Measurements from ENCODE around the gene TFPI. TPM values are rescaled to one million over a fixed set of nuclear protein-coding genes. Genes with fewer than 3 reads are reported as not detected.
"Not testable (repeated sequence)": the region's sequence is repeated elsewhere in the genome, so short reads cannot be mapped to it uniquely, and the experiment has no call there.

Gene TFPI
- polyA plus RNA-seq, 1 experiment, result 10.9 TPM

- TF ChIP-seq, protein P1, sequence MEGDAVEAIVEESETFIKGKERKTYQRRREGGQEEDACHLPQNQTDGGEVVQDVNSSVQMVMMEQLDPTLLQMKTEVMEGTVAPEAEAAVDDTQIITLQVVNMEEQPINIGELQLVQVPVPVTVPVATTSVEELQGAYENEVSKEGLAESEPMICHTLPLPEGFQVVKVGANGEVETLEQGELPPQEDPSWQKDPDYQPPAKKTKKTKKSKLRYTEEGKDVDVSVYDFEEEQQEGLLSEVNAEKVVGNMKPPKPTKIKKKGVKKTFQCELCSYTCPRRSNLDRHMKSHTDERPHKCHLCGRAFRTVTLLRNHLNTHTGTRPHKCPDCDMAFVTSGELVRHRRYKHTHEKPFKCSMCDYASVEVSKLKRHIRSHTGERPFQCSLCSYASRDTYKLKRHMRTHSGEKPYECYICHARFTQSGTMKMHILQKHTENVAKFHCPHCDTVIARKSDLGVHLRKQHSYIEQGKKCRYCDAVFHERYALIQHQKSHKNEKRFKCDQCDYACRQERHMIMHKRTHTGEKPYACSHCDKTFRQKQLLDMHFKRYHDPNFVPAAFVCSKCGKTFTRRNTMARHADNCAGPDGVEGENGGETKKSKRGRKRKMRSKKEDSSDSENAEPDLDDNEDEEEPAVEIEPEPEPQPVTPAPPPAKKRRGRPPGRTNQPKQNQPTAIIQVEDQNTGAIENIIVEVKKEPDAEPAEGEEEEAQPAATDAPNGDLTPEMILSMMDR (IDR thresholded peaks at IDR 0.05; ENCODE audit: insufficient read depth, low read depth, low read length), result no peak
- DNase-seq (ENCODE audit: low read depth), result no peak
- POLR2A ChIA-PET, result no interaction called here
Measured at GRCh38 chr2:187544371-187545080, 9.7 kb downstream of the TFPI start.

DNA sequence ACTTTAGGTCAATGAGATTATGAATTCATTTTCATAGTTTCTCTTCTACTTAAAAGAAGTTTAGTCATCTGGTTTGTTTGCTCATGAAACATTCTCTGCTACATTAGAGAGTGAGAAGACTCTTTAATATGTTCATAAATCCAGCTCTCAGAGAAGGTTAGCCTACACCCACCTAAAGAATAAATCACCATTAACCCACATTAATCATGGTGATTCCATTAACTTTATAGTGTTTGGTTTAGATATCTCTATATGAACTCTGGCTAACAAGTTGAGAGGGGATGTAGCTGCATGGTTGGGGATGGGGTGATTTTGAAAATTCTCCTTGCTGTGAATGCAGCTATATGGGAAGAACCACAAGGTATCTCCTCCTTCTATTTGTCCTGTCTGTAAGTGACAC lies 10.7 kb downstream of the TFPI start:
- Histone ChIP-seq H3K27me3 (ENCODE audit: control insufficient read depth, insufficient read depth, low read length) (no peaks in the 10 kb centered on the region), H3K4me3 (ENCODE audit: low read depth, low read length) (no peak overlapping the region), H3K36me3 (ENCODE audit: control insufficient read depth, insufficient read depth, low read length) (no peaks in the 10 kb centered on the region)
- CTCF ChIA-PET, result interaction anchor here (2.7 kb wide), 1 partner anchor 44 kb away, joined by 9 read pairs; no protein-coding TSS in a partner anchor
- DNase-seq (ENCODE audit: low read depth), result no peak
- POLR2A ChIA-PET, result no interaction called here
- TF ChIP-seq, protein P1 (IDR thresholded peaks at IDR 0.05; ENCODE audit: insufficient read depth, low read depth, low read length), result no peak

More at GRCh38 chr2:187544371-187545080, 9.7 kb downstream of the TFPI start:
- H3K4me3 ChIP-seq (ENCODE audit: low read depth, low read length), result no peak overlapping the region
- CTCF ChIA-PET, result interaction anchor here (1.2 to 2.7 kb wide), 2 partner anchors 31 to 45 kb away, joined by 3 to 9 read pairs; no protein-coding TSS in a partner anchor
- H3K36me3 ChIP-seq (ENCODE audit: control insufficient read depth, insufficient read depth, low read length), result no peaks in the 10 kb centered on the region
- H3K27me3 ChIP-seq (ENCODE audit: control insufficient read depth, insufficient read depth, low read length), result no peaks in the 10 kb centered on the region

DNA sequence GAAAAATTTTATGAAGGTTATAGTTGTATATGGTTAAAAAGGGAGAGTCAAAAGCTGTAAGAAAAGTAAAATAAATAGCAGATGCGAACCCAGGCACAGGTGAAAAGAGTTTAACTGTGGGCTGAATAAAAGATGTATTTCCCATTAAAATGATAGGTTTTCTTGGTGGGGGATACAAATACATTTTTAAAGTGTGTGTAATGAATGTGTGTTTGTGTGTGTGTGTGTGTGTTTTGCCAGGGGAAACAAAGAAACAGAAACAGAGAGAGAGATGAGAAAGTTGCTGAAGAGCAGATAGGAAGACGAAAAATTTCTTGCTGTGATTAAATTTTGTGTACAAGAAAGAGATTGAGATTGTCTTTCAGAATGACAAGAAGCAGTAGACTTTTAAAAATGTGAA lies 12.1 kb downstream of the TFPI start:
- no peak overlapping the region for H3K4me3 ChIP-seq (ENCODE audit: low read depth, low read length)
- ChIA-PET POLR2A (no interaction called here), CTCF (interaction anchor here (0.7 kb wide), 1 partner anchor 1551 kb away, joined by 3 read pairs; no protein-coding TSS in a partner anchor)
- H3K36me3 ChIP-seq (ENCODE audit: control insufficient read depth, insufficient read depth, low read length), result no peaks in the 10 kb centered on the region
- no peaks in the 10 kb centered on the region for H3K27me3 ChIP-seq (ENCODE audit: control insufficient read depth, insufficient read depth, low read length)
- no peak for DNase-seq (ENCODE audit: low read depth)
- TF ChIP-seq, protein P1 (IDR thresholded peaks at IDR 0.05; ENCODE audit: insufficient read depth, low read depth, low read length), result no peak

GRCh38 chr2:187541086-187542085 lies 12.8 kb downstream of the TFPI start:
- H3K4me3 ChIP-seq (ENCODE audit: low read depth, low read length), result no peak overlapping the region
- POLR2A ChIA-PET, result no interaction called here
- TF ChIP-seq, protein P1 (IDR thresholded peaks at IDR 0.05; ENCODE audit: insufficient read depth, low read depth, low read length), result no peak

GRCh38 chr2:187538222-187538621 lies 16.0 kb downstream of the TFPI start:
- H3K36me3 ChIP-seq (ENCODE audit: control insufficient read depth, insufficient read depth, low read length); CTCF ChIA-PET; H3K4me3 ChIP-seq (ENCODE audit: low read depth, low read length); H3K27me3 ChIP-seq (ENCODE audit: control insufficient read depth, insufficient read depth, low read length); DNase-seq (ENCODE audit: low read depth); POLR2A ChIA-PET: not testable (repeated sequence)

More at GRCh38 chr2:187541086-187542085, 12.8 kb downstream of the TFPI start:
- CTCF ChIA-PET, result interaction anchor here (1.3 kb wide), 1 partner anchor 43 kb away, joined by 5 read pairs; no protein-coding TSS in a partner anchor
- peak; percentile 68 for DNase-seq (ENCODE audit: low read depth)
- Histone ChIP-seq H3K27me3 (ENCODE audit: control insufficient read depth, insufficient read depth, low read length) (no peaks in the 10 kb centered on the region), H3K36me3 (ENCODE audit: control insufficient read depth, insufficient read depth, low read length) (no peaks in the 10 kb centered on the region)

DNA sequence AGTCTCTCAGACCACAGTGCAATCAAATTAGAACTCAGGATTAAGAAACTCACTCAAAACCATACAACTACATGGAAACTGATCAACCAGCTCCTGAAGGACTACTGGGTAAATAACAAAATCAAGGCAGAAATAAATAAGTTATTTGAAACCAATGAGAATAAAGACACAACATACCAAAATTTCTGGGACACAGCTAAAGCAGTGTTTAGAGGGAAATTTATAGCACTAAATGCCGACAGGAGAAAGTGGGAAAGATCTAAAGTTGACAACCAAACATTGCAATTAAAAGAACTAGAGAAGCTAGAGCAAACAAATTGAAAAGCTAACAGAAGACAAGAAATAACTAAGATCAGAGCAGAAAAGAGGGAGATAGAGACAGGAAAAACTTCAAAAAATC lies 18.9 kb downstream of the TFPI start:
- H3K36me3 ChIP-seq (ENCODE audit: control insufficient read depth, insufficient read depth, low read length); DNase-seq (ENCODE audit: low read depth); H3K27me3 ChIP-seq (ENCODE audit: control insufficient read depth, insufficient read depth, low read length); H3K4me3 ChIP-seq (ENCODE audit: low read depth, low read length); POLR2A ChIA-PET: not testable (repeated sequence)
- CTCF ChIA-PET, result interaction anchor here (1.0 to 1.5 kb wide), 3 partner anchors 9 to 35 kb away, joined by 3 to 5 read pairs (median 4); no protein-coding TSS in a partner anchor
